ENCODE results near the gene C7.

The C7 gene

GRCh38 chr5:40999142-40999541 is 89.8 kb downstream of the C7 start:
- no peak for DNase-seq (ENCODE audit: low spot score)
- no peak for TF ChIP-seq CTCF (IDR thresholded peaks at IDR 0.05; ENCODE audit: borderline replicate concordance, control extremely low read depth, extremely low read depth, insufficient read depth, missing control alignments)
- in situ Hi-C loops (cut with MboI; ENCODE audit: low sequenced_read_pairs, unreplicated experiment) = no loop called here

- TF ChIP-seq CTCF (IDR thresholded peaks at IDR 0.05; ENCODE audit: borderline replicate concordance, control extremely low read depth, extremely low read depth, insufficient read depth, missing control alignments) = no peak
- DNase-seq (ENCODE audit: low spot score) = no peak
- in situ Hi-C loops (cut with MboI; ENCODE audit: low sequenced_read_pairs, unreplicated experiment) = no loop called here
These were observed 90.7 kb downstream of the C7 start for GRCh38 chr5:40999966-41000365.

GRCh38 chr5:41003670-41004376 is 94.5 kb downstream of the C7 start:
- no peak for DNase-seq (ENCODE audit: low spot score)
- TF ChIP-seq CTCF (IDR thresholded peaks at IDR 0.05; ENCODE audit: borderline replicate concordance, control extremely low read depth, extremely low read depth, insufficient read depth, missing control alignments) = no peak
- in situ Hi-C loops (cut with MboI; ENCODE audit: low sequenced_read_pairs, unreplicated experiment) = no loop called here

GRCh38 chr5:41004931-41005330 is 95.6 kb downstream of the C7 start:
- no peak for DNase-seq (ENCODE audit: low spot score)
- in situ Hi-C loops (cut with MboI; ENCODE audit: low sequenced_read_pairs, unreplicated experiment) = no loop called here
- TF ChIP-seq CTCF (IDR thresholded peaks at IDR 0.05; ENCODE audit: borderline replicate concordance, control extremely low read depth, extremely low read depth, insufficient read depth, missing control alignments) = no peak

- in situ Hi-C loops (cut with MboI; ENCODE audit: low sequenced_read_pairs, unreplicated experiment) = no loop called here
- no peak for TF ChIP-seq CTCF (IDR thresholded peaks at IDR 0.05; ENCODE audit: borderline replicate concordance, control extremely low read depth, extremely low read depth, insufficient read depth, missing control alignments)
- no peak for DNase-seq (ENCODE audit: low spot score)
These were observed 99.9 kb downstream of the C7 start for GRCh38 chr5:41009232-41009631.

GRCh38 chr5:41010572-41010971 is 101.3 kb downstream of the C7 start:
- DNase-seq (ENCODE audit: low spot score) = no peak
- in situ Hi-C loops (cut with MboI; ENCODE audit: low sequenced_read_pairs, unreplicated experiment) = no loop called here
- TF ChIP-seq CTCF (IDR thresholded peaks at IDR 0.05; ENCODE audit: borderline replicate concordance, control extremely low read depth, extremely low read depth, insufficient read depth, missing control alignments) = no peak

Measured in GM13976 (cell line).